NCI-H2081 treated with DMSO at 0.1 percent for 48 hours (cell line): ENCODE results near the gene RTEL1.
"Not testable (repeated sequence)": the region's sequence is repeated elsewhere in the genome, so short reads cannot be mapped to it uniquely, and the experiment has no call there.

Source experiments
- DNase-seq: peaks from one replicate; lab custom pipeline; 2025; lab: John Stamatoyannopoulos, UW

The RTEL1 gene

GRCh38 chr20:63628246-63628975, 29.7 kb upstream of the RTEL1 start:
- DNase-seq = peak; percentile 67

GRCh38 chr20:63630956-63631355, 27.2 kb upstream of the RTEL1 start:
- not testable (repeated sequence) for DNase-seq

DNA sequence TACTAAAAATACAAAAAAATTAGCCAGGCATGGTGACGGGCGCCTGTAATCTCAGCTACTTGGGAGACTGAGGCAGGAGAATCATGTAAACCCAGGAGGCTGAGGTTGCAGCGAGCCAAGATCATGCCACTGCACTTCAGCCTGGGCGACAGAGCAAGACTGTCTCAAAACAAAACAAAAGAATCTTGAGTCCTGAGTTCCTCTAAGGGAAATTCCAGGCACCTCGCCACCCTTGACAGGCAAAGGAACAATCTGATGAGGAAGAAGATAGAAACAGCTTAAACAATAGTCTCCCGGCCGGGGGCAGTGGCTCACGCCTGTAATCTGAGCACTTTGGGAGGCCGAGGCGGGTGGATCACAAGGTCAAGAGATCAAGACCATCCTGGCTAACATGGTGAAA, 26.7 kb upstream of the RTEL1 start:
- not testable (repeated sequence) for DNase-seq

GRCh38 chr20:63633732-63634131, 24.4 kb upstream of the RTEL1 start:
- no peak for DNase-seq

GRCh38 chr20:63635431-63636141, 22.5 kb upstream of the RTEL1 start:
- no peak for DNase-seq

- no peak for DNase-seq
These were observed 21.1 kb upstream of the RTEL1 start for GRCh38 chr20:63636752-63637628.

GRCh38 chr20:63639093-63639975, 18.8 kb upstream of the RTEL1 start:
- DNase-seq = no peak

- DNase-seq = no peak
These were observed 18.0 kb upstream of the RTEL1 start for GRCh38 chr20:63640086-63640485.

- DNase-seq = not testable (repeated sequence)
These were observed 17.4 kb upstream of the RTEL1 start for GRCh38 chr20:63640686-63641085.

DNA sequence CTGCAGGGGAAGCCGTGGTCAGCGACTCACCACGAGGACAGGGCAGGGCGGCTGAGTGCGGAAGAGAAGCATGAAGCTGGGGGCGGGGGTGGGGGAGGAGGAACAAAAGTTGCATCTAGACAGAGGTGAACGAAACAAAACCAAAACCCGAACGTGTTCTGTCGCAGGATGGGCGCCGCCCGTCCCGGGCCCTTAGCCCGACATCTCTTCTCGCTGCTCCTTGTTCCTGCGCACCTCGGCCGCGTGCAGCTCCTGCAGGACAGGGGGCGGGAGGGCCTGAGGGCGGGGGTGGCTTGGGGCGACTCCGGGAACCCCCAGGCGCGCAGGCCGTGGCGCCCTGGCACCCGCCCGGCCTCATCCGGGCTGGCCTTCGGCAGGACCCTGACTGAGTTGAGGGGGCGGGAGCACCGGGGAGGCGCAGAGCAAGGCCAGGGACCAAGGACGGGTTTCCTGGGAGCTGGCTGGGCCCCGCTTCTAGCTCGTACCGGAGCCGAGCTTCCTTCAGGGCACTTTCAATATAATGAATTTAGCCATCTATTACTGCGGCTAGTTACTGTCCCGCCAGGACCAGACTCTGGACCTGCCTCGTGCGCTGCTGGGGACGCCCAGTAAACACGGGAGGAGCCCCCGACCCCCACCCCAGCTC, 16.8 kb upstream of the RTEL1 start:
- DNase-seq = no peak

DNA sequence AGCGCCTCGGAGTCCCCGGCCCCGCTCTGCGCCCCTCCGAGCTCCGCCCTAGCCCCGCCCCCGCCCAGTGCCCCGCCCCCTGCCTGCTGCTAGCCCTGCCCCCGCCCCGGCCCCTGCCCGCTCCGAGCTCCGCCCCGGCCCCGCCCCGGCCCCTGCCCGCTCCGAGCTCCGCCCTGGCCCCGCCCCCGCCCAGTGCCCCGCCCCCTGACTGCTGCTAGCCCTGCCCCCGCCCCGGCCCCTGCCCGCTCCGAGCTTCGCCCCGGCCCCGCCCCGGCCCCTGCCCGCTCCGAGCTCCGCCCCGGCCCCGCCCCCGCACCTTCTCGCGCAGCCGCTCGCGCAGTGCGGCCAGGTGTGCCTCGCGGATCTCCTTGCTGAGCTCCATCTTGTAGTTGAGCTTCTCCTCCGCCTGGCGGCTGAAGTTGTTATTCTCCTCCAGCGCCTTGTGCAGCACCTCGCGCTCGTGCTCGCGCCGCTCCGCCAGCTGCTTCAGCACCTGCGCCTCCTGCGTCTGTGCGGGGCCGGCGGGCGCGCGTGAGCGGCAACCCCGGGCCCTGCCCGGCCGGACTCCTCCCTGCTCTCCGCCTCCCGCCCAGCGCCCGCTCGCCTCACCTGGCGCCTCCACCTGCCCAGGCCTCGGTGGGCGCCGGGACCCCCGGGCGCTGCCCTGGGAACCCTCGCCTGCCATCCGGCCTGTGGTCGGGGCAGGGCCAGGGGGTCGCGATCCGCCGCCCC, 16.2 kb upstream of the RTEL1 start:
- DNase-seq = peak; percentile 23

- no peak for DNase-seq
These were observed 15.4 kb upstream of the RTEL1 start for GRCh38 chr20:63642527-63643247.

GRCh38 chr20:63643499-63643898, 14.6 kb upstream of the RTEL1 start:
- DNase-seq = no peak

DNA sequence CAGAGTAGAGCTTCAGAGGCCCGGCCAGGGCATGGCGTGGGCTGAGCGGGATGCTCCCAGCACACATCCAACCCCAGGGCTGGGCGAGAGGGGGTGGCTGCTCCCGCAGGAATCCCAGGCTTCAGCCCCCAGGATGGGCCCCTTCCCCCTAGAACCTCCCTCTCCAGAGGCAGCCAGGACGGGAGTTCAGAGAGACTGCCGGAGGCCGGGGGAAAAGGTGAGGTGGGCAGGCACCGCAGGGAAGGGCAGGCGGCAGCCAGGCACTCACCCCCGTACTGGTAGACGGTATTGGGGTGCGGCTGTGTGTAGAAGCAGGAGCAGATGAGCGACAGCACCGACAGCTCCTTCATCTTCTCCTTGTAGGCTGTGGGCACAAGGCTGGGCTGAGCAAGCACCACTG, 14.2 kb upstream of the RTEL1 start:
- no peak for DNase-seq

- no peak for DNase-seq
These were observed 12.9 kb upstream of the RTEL1 start for GRCh38 chr20:63645218-63645617.

DNA sequence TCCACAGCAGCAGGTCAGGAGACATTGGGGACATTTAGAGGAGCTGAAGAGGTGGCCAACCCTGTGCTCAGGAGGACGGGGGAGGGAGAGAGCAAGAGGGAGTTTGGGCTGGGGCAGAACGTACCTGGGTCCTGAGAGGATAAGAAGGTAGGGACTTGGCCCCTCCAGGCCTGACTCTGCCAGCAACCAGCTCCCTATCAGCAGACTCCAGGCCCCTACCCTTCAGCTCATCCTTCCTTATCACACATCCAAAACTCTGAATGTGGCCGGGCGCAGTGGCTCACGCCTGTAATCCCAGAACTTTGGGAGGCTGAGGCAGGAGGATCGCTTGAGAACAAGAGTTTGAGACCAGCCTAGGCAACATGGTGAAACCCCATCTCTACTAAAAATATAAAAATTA, 9.9 kb upstream of the RTEL1 start:
- no peak for DNase-seq

GRCh38 chr20:63648895-63649589, 9.1 kb upstream of the RTEL1 start:
- DNase-seq = no peak

DNA sequence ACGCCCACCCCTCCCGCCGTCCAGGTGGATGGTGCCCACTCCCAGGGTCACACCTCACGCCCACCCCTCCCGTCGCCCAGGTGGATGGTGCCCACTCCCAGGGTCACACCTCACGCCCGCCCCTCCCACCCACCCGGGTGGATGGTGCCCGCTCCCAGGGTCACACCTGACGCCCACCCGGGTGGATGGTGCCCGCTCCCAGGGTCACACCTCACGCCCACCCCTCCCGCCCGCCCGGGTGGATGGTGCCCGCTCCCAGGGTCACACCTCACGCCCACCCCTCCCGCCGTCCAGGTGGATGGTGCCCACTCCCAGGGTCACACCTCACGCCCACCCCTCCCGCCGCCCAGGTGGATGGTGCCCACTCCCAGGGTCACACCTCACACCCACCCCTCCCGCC, 7.6 kb upstream of the RTEL1 start:
- not testable (repeated sequence) for DNase-seq

GRCh38 chr20:63651942-63652191, 6.2 kb upstream of the RTEL1 start:
- no peak for DNase-seq
